Astrocyte of the cerebellum (primary cell): ENCODE data around the gene SOX15.

ENCODE experiments used
- DNase-seq: peaks from one replicate; pipeline ENCODE4 v3.0.0-alpha.2; 2011; ENCODE audit warnings: low read depth
- H3K4me3 ChIP-seq: 2 replicates; pipeline ENCODE4 v1.5.1; 2011; ENCODE audit warnings: mild to moderate bottlenecking, low read depth, low read length, moderate library complexity
- in situ Hi-C: cut with HindIII; loops from 2 replicates; pipeline ENCODE4 v1.10.0; 2017; ENCODE audit warnings: low sequenced_read_pairs
- TF ChIP-seq, protein P1 (sequence below): IDR thresholded peaks from 2 replicates; pipeline ENCODE4 v1.5.1; 2012; ENCODE audit warnings: low read length, low read depth, moderate library complexity, mild to moderate bottlenecking; ENCODE audit errors: missing control alignments

SOX15 gene

DNA sequence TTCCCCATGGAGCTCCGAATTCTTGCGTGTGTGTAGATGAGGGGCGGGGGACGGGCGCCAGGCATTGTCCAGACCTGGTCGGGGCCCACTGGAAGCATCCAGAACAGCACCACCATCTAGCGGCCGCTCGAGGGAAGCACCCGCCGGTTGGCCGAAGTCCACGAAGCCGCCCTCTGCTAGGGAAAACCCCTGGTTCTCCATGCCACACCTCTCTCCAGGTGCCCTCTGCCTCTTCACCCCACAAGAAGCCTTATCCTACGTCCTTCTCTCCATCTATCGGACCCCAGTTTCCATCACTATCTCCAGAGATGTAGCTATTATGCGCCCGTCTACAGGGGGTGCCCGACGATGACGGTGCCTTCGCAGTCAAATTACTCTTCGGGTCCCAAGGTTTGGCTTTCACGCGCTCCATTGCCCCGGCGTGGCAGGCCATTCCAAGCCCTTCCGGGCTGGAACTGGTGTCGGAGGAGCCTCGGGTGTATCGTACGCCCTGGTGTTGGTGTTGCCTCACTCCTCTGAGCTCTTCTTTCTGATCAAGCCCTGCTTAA, 28.8 kb downstream of the SOX15 start:
- H3K4me3 ChIP-seq: peak overlapping the region; percentile 83
- TF ChIP-seq, protein P1, sequence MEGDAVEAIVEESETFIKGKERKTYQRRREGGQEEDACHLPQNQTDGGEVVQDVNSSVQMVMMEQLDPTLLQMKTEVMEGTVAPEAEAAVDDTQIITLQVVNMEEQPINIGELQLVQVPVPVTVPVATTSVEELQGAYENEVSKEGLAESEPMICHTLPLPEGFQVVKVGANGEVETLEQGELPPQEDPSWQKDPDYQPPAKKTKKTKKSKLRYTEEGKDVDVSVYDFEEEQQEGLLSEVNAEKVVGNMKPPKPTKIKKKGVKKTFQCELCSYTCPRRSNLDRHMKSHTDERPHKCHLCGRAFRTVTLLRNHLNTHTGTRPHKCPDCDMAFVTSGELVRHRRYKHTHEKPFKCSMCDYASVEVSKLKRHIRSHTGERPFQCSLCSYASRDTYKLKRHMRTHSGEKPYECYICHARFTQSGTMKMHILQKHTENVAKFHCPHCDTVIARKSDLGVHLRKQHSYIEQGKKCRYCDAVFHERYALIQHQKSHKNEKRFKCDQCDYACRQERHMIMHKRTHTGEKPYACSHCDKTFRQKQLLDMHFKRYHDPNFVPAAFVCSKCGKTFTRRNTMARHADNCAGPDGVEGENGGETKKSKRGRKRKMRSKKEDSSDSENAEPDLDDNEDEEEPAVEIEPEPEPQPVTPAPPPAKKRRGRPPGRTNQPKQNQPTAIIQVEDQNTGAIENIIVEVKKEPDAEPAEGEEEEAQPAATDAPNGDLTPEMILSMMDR: peak; percentile 72
- in situ Hi-C loops: no loop called here
- peak; percentile 61 for DNase-seq

DNA sequence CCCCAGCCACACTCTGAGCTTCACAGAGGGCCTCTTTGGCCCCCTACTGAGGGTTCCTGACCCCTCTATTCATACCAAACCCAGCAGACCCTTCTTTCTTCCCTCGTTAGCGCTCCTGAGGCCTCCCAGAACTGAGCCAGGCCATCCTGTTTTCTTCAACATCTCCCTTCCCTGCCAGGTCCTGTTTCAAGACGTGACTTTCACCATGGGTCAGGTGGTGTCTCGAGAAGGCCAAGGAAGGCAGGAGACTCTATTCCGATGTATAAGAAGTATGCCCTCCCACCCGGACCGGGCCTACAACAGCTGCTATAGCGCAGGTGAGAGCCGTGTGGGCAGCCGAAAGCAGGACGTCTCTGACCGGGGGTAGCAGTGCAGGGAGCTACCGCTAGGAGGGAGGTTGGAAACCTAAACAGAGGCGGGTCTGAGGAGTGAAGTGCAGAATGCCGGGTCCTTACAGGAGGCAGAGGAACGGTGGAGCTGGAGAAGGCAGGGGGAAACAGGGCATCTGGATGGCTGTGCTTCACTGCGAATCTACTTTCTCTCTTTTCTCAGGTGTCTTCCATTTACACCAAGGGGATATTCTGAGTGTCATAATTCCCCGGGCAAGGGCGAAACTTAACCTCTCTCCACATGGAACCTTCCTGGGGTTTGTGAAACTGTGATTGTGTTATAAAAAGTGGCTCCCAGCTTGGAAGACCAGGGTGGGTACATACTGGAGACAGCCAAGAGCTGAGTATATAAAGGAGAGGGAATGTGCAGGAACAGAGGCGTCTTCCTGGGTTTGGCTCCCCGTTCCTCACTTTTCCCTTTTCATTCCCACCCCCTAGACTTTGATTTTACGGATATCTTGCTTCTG, 29.5 kb downstream of the SOX15 start:
- H3K4me3 ChIP-seq: peak overlapping the region; percentile 83
- in situ Hi-C loops: no loop called here
- no peak for DNase-seq
- TF ChIP-seq, protein P1: peak; percentile 82

DNA sequence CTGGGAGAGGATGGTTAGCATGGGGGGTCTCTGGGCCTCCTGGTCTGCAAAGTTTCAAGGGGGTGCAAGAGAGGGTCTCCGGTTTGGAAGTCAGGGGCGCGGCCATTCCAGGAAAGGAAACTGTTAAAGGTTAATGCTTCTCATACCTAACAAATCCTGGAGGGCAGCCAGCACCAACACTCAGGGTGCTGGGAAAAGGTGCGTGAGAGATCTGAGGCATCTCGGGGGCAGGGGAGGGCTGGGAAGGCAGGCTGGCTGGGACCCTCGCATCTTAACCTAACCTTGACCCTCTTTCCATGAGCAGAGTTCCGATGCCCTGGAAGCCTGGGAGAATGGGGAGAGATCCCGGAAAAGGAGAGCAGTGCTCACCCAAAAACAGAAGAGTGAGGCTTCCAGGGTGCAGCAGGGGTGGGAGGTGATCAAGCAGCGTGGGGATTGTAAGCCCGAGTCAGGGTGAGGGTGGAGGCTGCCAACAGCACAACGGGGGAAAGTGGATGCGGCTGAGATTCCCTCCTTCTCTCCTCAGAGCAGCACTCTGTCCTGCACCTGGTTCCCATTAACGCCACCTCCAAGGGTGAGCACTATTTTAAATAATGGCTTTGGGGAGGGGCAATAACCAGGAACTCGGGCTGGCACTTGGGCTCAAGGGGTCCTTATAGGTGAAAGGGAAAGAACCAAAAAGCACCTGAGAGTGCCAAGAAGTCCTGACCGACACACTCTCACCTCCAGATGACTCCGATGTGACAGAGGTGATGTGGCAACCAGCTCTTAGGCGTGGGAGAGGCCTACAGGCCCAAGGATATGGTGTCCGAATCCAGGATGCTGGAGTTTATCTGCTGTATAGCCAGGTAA, 30.3 kb downstream of the SOX15 start:
- TF ChIP-seq, protein P1: no peak
- in situ Hi-C loops: no loop called here
- no peak for DNase-seq
- H3K4me3 ChIP-seq: no peak overlapping the region

DNA sequence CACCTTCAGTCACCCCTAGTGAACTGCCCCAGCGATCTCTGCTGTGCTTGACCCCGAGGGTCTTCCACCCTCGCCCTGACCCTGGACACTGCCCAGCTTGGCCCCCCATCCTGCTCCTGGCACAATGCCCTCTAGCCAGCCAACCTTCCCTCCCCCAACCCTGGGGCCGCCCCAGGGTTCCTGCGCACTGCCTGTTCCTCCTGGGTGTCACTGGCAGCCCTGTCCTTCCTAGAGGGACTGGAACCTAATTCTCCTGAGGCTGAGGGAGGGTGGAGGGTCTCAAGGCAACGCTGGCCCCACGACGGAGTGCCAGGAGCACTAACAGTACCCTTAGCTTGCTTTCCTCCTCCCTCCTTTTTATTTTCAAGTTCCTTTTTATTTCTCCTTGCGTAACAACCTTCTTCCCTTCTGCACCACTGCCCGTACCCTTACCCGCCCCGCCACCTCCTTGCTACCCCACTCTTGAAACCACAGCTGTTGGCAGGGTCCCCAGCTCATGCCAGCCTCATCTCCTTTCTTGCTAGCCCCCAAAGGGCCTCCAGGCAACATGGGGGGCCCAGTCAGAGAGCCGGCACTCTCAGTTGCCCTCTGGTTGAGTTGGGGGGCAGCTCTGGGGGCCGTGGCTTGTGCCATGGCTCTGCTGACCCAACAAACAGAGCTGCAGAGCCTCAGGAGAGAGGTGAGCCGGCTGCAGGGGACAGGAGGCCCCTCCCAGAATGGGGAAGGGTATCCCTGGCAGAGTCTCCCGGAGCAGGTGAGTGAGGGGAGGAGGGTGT, 31.2 kb downstream of the SOX15 start, which contains the start of gene TNFSF13:
TNFSF13 (plus strand) TSS at position 207 of the 776 bp plus-strand sequence; CDS start at position 497, 290 bp downstream.
- no peak for DNase-seq
- H3K4me3 ChIP-seq: no peak within 1 kb of the TSS
- TF ChIP-seq, protein P1: no peak
- in situ Hi-C loops: no loop called here

DNA sequence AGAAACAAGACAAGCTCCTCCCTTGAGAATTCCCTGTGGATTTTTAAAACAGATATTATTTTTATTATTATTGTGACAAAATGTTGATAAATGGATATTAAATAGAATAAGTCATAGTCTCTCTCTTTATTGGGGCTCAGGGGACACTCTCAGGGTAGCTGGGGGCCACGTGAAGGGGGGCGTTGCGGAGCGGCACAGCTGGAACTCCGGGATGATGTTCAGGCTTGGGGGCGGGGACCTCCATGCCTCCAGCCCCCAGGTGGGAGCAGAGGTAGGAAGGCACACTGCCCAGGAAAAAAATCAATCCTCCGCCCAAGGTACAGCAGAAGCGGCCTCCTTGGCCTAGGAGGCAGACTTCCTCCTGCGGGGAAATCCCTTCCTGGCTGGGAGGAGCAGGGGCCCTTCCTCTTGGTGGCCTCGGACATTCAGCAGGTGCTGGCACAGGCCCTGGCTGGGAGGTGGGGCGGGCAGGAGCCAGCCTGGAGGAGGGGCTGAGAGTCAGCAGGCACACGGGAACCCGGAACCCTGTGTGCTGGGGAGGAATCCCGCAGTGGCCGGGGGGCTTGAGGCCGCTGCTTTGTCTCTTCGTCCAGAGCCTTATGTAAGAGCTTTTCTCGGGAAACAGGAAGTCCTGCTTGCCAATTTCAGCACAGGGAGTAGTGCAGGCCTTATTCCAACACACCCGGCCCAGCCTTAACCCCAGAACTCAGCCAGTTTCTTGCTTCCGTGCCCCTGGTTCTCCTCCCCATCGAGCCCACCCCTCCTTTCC, 31.9 kb downstream of the SOX15 start:
- in situ Hi-C loops: no loop called here
- DNase-seq: no peak
- TF ChIP-seq, protein P1: no peak
- H3K4me3 ChIP-seq: no peak overlapping the region
